ENCODE measurements around the gene ZNRF1.
"Not testable (repeated sequence)": the region's sequence is repeated elsewhere in the genome, so short reads cannot be mapped to it uniquely, and the experiment has no call there.

Gene ZNRF1

DNA sequence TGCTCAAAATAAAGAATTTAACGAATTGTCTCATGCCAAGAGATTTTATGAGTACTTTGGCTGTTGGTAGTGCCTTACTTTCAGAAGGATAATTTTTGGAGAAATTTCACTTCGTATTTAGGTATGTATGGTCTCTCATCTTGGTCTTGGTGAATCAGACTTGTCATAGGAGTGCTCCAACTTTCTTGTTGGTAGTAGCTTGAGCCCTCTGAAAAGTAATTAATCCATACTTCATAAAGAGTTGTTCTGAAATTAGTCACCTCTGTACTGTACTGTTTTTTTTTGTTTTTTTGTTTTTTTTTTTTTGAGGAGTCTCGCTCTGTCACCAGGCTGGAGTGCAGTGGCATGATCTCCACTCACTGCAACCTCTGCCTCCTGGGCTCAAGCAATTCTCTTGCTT lies 11.6 kb downstream of the ZNRF1 start:
- H3K27me3 ChIP-seq (ENCODE audit: insufficient read depth, low read length): no peaks in the 10 kb centered on the region
- peaks cover 4% of the 10 kb centered on the region for H3K4me1 ChIP-seq (ENCODE audit: insufficient read depth, low read length)
- peaks cover 8% of the 10 kb centered on the region for H3K36me3 ChIP-seq (ENCODE audit: insufficient read depth, low read length)
- no peak overlapping the region for H2AFZ ChIP-seq (ENCODE audit: low read depth, low read length)
- peaks cover 6% of the 10 kb centered on the region for H3K9me3 ChIP-seq (ENCODE audit: low read length)
- H3K4me3 ChIP-seq (ENCODE audit: low read length): no peak overlapping the region

DNA sequence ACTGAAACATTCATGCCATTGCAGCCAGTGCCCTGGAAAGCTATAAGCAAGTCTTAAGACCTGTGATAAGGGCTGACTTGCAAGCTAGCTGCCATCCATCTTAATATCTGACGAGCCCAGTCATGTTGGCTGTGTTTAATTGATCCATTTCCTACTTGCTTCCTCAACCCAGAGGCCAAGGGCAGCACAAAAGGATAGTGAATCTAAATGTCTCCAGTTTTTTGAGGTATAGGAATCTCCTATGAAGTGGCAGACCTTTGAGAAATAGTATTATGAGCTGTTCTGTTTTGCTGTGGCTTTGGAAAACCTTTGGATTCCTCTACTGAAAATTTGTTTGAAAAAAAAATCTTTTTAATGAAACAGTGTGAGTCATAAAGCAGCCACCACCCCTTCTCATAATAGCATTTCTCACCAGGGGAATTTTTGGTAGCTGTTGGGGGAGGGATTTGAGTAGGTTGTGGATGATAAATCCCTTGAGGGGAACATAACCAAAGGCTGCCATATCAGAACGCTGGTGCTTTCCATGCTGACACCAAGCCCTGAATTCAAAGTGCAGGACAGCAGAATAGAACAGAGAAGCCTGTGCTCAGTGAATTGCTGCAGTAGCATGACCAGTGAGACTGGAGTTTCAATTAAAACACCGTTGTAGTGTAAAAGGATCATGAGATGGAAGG lies 12.9 kb downstream of the ZNRF1 start:
- H3K4me1 ChIP-seq (ENCODE audit: insufficient read depth, low read length): peaks cover 4% of the 10 kb centered on the region
- H3K27me3 ChIP-seq (ENCODE audit: insufficient read depth, low read length): no peaks in the 10 kb centered on the region
- H3K36me3 ChIP-seq (ENCODE audit: insufficient read depth, low read length): peaks cover 8% of the 10 kb centered on the region
- no peak overlapping the region for H3K4me3 ChIP-seq (ENCODE audit: low read length)
- H3K9me3 ChIP-seq (ENCODE audit: low read length): peaks cover 6% of the 10 kb centered on the region
- H2AFZ ChIP-seq (ENCODE audit: low read depth, low read length): no peak overlapping the region

DNA sequence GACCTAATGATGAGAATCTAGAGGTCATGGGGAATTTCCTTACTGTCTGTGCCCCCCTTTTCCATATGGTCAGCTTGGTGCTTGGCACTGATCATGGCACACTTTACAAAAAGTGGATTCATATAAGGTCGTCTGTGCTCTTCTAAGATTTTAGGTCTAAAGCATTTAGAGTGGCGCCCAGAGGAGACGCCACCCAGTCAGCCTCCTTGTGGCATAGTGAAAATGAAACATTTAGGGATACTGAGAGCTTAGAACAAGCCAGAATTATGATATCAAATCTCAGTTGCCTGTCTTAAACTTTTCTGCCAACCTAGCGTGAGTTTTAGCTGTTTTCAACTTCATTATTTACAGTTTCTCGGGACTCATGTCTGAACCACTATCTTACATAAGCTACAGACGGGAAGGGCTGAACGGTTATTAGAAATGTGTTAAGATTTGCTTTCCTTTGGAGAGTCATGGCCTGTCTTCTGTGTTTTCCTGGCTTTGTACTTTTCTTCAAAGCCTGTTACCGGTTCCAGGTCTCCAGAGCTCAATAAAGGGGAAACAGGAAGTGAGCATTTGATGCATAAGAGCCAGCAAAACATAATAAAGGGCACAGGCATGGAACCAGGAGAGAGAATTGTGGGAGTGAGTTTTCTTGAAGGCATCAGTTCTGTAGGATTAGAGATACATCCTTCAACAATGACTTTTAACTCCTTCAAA lies 13.7 kb downstream of the ZNRF1 start:
- Histone ChIP-seq H3K4me1 (ENCODE audit: insufficient read depth, low read length) (peaks cover 4% of the 10 kb centered on the region), H3K4me3 (ENCODE audit: low read length) (no peak overlapping the region), H3K27me3 (ENCODE audit: insufficient read depth, low read length) (no peaks in the 10 kb centered on the region), H3K36me3 (ENCODE audit: insufficient read depth, low read length) (peaks cover 8% of the 10 kb centered on the region), H2AFZ (ENCODE audit: low read depth, low read length) (no peak overlapping the region), H3K9me3 (ENCODE audit: low read length) (peaks cover 6% of the 10 kb centered on the region)

DNA sequence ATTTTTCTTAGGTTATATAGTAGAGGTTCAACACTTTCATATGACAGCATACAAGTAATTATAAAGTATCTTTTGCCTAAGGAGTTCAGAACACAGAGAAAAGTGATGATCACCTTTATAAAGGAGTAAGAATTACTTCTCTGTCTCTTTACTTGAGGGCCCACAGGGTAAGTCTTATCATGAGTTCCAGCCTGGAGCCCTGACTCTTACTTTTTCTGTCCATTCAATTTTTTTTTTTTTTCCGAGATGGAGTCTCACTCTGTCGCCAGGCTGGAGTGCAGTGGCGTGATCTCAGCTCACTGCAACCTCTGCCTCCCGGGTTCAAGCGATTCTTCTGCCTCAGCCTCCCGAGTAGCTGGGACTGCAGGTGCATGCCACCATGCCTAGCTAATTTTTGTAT lies 14.3 kb downstream of the ZNRF1 start:
- H3K4me3 ChIP-seq (ENCODE audit: low read length); H2AFZ ChIP-seq (ENCODE audit: low read depth, low read length); H3K27me3 ChIP-seq (ENCODE audit: insufficient read depth, low read length); H3K4me1 ChIP-seq (ENCODE audit: insufficient read depth, low read length); H3K36me3 ChIP-seq (ENCODE audit: insufficient read depth, low read length); H3K9me3 ChIP-seq (ENCODE audit: low read length): not testable (repeated sequence)

DNA sequence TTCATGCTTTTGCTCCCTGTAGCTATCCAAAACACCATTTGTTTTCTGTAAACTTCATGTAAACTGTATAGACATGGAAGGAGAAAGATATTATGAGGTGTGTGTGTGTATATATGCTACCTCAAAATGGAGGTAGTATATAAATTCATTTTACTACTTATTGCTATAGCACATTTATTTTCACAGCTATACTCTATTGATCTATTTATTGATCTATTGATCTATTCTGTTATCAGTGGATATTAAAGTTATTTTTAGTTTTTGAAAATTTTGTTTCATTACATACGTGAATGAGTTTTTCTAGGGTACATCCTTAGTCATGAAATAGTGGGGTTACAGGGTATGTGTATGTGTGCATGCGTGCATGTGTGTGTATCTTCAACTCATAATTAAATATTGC lies 15.5 kb downstream of the ZNRF1 start:
- Histone ChIP-seq H3K27me3 (ENCODE audit: insufficient read depth, low read length) (no peaks in the 10 kb centered on the region), H2AFZ (ENCODE audit: low read depth, low read length) (no peak overlapping the region), H3K36me3 (ENCODE audit: insufficient read depth, low read length) (peaks cover 2% of the 10 kb centered on the region), H3K9me3 (ENCODE audit: low read length) (no peaks in the 10 kb centered on the region), H3K4me1 (ENCODE audit: insufficient read depth, low read length) (peaks cover 4% of the 10 kb centered on the region), H3K4me3 (ENCODE audit: low read length) (no peak overlapping the region)

DNA sequence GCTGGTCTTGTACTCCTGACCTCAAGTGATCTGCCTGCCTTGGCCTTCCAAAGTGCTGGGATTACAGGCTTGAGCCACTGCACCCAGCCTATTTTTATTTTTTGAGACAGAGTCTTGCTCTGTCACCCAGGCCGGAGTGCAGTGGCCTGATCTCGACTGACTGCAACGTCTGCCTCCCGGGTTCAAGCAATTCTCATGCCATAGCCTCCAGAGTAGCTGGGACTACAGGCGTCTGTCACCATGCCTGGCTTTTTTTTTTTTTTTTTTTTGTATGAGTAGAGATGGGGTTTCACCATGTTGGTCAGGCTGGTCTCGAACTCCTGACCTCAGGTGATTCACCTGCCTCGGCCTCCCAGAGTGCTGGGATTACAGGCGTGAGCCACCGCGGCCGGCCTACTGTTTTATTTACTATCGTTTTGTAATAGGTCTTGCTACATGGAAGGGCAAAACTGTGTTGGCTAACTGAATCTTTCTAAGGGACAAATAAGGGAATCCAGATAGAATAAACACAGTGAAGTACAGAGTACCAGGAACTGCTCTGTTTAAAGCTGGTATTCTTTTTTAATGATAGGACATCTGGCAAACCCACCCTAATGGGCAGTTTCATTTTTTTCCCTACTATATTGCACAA lies 17.7 kb downstream of the ZNRF1 start:
- not testable (repeated sequence) for H3K4me1 ChIP-seq (ENCODE audit: insufficient read depth, low read length)

DNA sequence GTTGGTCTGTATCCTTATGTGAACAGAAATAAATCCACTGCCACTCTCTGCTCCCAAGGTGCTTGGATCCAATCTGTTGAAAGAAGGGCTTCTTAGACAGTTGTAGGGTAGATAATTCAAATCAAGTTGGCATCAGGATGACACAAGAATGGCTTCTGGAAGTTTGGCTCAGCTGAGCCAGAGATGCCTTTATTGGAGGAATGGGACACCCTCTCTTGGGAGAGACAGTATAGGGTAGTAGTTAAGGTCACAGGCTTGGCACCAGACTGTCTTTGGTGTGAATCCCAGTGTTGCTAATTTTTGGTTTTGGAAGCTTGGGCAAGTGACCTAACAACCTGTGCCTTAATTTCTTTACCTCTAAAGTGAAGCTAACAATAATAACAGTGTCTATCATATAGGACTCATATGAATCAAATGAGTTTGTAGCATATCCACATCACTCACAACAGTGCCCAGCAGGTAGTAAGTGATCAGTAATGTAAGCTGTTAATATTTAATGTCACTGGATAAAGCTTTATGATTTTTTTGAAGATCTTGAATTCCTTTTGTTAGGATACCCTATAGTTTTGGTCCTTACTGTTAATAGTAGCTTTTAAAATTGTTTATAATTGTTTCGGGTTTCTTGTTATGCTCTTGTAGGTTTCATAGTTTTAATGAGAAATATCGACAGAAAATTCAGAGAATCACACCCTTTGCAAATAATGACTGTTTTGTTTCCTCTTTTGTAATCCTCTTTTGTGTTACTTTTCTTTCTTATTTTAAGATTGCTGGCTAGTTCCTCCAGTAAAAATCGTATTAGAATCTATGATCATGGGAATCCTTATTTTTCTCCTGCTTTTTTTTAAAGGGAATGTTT lies 19.1 kb downstream of the ZNRF1 start:
- Histone ChIP-seq H3K4me3 (ENCODE audit: low read length) (no peak overlapping the region), H2AFZ (ENCODE audit: low read depth, low read length) (no peak overlapping the region), H3K36me3 (ENCODE audit: insufficient read depth, low read length) (peaks cover 2% of the 10 kb centered on the region), H3K27me3 (ENCODE audit: insufficient read depth, low read length) (no peaks in the 10 kb centered on the region), H3K9me3 (ENCODE audit: low read length) (peaks cover 8% of the 10 kb centered on the region), H3K4me1 (ENCODE audit: insufficient read depth, low read length) (no peaks in the 10 kb centered on the region)

More for the DNA sequence above, 17.7 kb downstream of the ZNRF1 start:
- H3K36me3 ChIP-seq (ENCODE audit: insufficient read depth, low read length); H3K27me3 ChIP-seq (ENCODE audit: insufficient read depth, low read length); H3K4me3 ChIP-seq (ENCODE audit: low read length); H2AFZ ChIP-seq (ENCODE audit: low read depth, low read length); H3K9me3 ChIP-seq (ENCODE audit: low read length): not testable (repeated sequence)

DNA sequence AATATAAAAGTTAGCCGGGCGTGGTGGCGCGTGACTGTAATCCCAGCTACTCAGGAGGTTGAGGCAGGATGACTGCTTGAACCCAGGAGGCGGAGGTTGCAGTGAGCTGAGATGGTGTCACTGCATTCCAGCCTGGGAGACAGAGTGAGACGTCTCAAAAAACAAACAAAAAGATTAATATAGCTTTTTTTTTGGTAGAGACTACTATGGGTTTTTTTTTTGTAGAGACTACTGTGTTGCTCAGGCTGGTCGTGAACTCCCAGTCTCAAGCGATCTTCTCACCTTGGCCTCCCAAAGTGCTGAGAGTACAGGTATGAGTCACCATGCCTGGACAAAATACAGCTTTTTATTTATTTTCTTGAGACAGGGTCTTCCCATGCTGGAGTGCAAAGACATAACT lies 20.2 kb downstream of the ZNRF1 start:
- Histone ChIP-seq H3K4me1 (ENCODE audit: insufficient read depth, low read length) (no peaks in the 10 kb centered on the region), H2AFZ (ENCODE audit: low read depth, low read length) (no peak overlapping the region), H3K27me3 (ENCODE audit: insufficient read depth, low read length) (no peaks in the 10 kb centered on the region), H3K9me3 (ENCODE audit: low read length) (peaks cover 8% of the 10 kb centered on the region), H3K4me3 (ENCODE audit: low read length) (no peak overlapping the region), H3K36me3 (ENCODE audit: insufficient read depth, low read length) (peaks cover 2% of the 10 kb centered on the region)

DNA sequence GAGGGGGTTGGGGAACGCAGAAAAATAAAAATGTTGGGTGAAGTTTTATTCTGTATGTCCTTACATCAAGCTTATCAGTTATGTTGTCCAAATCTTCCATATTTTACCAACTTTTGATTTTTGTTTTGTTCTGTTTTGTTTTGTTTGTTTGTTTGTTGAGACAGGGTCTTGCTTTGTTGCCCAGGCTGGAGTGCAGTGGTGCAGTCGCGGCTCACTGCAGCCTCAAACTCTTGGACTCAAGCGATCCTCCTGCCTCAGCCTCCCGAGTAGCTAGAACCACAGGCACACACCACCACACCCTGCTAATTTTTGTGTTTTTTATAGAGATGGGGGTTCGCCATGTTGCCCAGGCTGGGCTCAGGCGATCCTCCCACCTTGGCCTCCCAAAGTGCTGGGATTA lies 20.8 kb downstream of the ZNRF1 start:
- Histone ChIP-seq H2AFZ (ENCODE audit: low read depth, low read length) (no peak overlapping the region), H3K4me1 (ENCODE audit: insufficient read depth, low read length) (no peaks in the 10 kb centered on the region), H3K27me3 (ENCODE audit: insufficient read depth, low read length) (no peaks in the 10 kb centered on the region), H3K9me3 (ENCODE audit: low read length) (peaks cover 8% of the 10 kb centered on the region), H3K4me3 (ENCODE audit: low read length) (no peak overlapping the region), H3K36me3 (ENCODE audit: insufficient read depth, low read length) (peaks cover 2% of the 10 kb centered on the region)

DNA sequence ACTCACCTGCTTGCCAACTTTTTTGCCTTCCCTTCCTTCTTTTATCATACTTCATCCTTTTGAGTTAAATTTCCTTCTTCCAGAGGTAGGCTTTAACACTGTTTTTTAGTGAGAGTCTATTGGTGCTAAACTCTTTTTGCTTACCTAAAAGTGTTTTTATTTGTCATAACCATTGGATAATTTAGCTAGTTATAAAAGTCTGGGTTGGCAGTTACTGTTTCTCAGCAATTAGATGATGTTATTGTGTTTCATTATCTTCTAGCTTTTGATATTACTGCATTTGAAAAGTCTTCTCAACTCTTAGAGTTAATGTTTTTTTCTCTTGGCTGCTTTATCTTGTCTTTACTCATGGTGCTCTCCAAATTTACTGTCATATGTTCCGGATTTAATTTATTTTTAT lies 22.6 kb downstream of the ZNRF1 start:
- no peaks in the 10 kb centered on the region for H3K4me1 ChIP-seq (ENCODE audit: insufficient read depth, low read length)
- no peaks in the 10 kb centered on the region for H3K27me3 ChIP-seq (ENCODE audit: insufficient read depth, low read length)
- H2AFZ ChIP-seq (ENCODE audit: low read depth, low read length): no peak overlapping the region
- no peak overlapping the region for H3K4me3 ChIP-seq (ENCODE audit: low read length)
- H3K9me3 ChIP-seq (ENCODE audit: low read length): peaks cover 8% of the 10 kb centered on the region
- peaks cover 2% of the 10 kb centered on the region for H3K36me3 ChIP-seq (ENCODE audit: insufficient read depth, low read length)

DNA sequence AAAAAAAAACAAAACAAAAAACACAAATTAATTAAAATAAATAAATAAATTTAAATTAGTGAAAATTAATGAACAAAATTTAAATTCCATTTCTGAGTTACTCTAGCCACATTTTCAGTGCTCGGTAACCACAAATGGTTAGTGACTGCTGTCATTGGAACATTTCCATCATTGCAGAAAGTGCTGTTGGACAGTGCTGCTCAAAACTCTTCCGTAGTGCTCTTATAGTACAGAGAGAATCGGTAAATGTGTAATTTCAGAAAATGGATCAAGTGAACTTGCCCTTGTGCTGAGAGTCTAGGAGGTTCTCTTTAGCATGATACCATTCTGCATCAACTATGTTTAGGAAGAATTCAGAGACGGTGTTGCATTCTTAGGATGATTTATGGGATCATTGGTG lies 23.7 kb downstream of the ZNRF1 start:
- H2AFZ ChIP-seq (ENCODE audit: low read depth, low read length): no peak overlapping the region
- peaks cover 2% of the 10 kb centered on the region for H3K36me3 ChIP-seq (ENCODE audit: insufficient read depth, low read length)
- no peak overlapping the region for H3K4me3 ChIP-seq (ENCODE audit: low read length)
- peaks cover 8% of the 10 kb centered on the region for H3K9me3 ChIP-seq (ENCODE audit: low read length)
- no peaks in the 10 kb centered on the region for H3K4me1 ChIP-seq (ENCODE audit: insufficient read depth, low read length)
- no peaks in the 10 kb centered on the region for H3K27me3 ChIP-seq (ENCODE audit: insufficient read depth, low read length)

DNA sequence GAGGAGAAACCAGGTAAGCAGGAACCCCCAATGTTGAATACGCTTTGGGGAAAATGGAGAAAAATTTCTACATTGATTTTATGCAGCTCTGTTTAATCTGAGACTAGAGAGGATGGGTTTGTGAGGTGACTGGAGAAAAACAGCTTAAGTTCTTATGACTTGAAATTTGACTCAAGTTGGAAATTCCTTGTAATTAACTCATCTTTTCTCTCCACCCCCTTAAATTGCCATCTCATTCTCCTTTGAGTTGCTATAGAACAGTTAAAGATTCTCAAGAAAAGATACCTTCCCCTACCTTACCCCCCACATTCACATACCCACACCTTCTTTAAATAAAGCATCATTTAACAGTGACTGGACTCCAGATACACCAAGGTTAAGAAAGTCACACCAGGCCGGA lies 24.2 kb downstream of the ZNRF1 start:
- Histone ChIP-seq H3K4me1 (ENCODE audit: insufficient read depth, low read length) (no peaks in the 10 kb centered on the region), H3K27me3 (ENCODE audit: insufficient read depth, low read length) (no peaks in the 10 kb centered on the region), H2AFZ (ENCODE audit: low read depth, low read length) (no peak overlapping the region), H3K4me3 (ENCODE audit: low read length) (no peak overlapping the region), H3K36me3 (ENCODE audit: insufficient read depth, low read length) (peaks cover 2% of the 10 kb centered on the region), H3K9me3 (ENCODE audit: low read length) (peaks cover 8% of the 10 kb centered on the region)

DNA sequence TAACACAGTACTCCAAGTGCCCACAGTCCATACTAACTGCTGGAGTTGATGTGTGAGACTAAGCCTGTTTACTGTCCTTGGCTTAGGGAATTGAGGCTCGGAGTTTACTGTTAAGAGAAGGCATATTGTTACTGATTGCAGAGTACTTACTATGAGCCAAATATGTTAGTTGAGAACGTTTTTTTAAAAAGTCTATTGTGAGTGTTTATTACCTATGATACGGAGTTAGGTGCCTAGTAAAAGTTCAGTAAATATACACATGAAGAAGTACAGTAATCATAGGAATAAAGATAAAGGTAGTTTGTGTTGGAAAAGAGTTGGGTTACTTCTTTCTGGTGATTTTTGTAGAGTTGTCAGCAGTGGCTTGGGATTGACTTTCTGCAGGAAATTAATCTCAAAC lies 25.4 kb downstream of the ZNRF1 start:
- no peaks in the 10 kb centered on the region for H3K4me1 ChIP-seq (ENCODE audit: insufficient read depth, low read length)
- H3K27me3 ChIP-seq (ENCODE audit: insufficient read depth, low read length): no peaks in the 10 kb centered on the region
- H3K36me3 ChIP-seq (ENCODE audit: insufficient read depth, low read length): peaks cover 2% of the 10 kb centered on the region
- peaks cover 8% of the 10 kb centered on the region for H3K9me3 ChIP-seq (ENCODE audit: low read length)
- H3K4me3 ChIP-seq (ENCODE audit: low read length): no peak overlapping the region
- no peak overlapping the region for H2AFZ ChIP-seq (ENCODE audit: low read depth, low read length)
